MM.1S (cell line): Measurements from ENCODE around the gene ZNF280B.

ENCODE experiments used
- DNase-seq: peaks from one replicate; pipeline ENCODE4 v3.0.0-alpha.2; 2015
- H2AFZ ChIP-seq: fragments of 300-600 bp; sonication (generic); 2 replicates; pipeline ENCODE4 v1.6.0; 2016; ENCODE audit warnings: antibody characterized with exemption, low read length
- H3F3A ChIP-seq: fragments of 300-600 bp; sonication (generic); 2 replicates; pipeline ENCODE4 v1.6.1; 2016; ENCODE audit warnings: mild to moderate bottlenecking, antibody characterized with exemption, low read length, moderate library complexity, mixed read lengths; ENCODE audit not compliant: insufficient read depth
- H3K27ac ChIP-seq: fragments of 300-600 bp; sonication (generic); 2 replicates; pipeline ENCODE4 v1.5.1; 2016; ENCODE audit warnings: mild to moderate bottlenecking, low read length
- H3K27me3 ChIP-seq: fragments of 300-600 bp; sonication (generic); replicated peaks from 2 replicates; pipeline ENCODE4 v1.6.0; 2016; ENCODE audit warnings: low read length; ENCODE audit not compliant: insufficient read depth
- H3K36me3 ChIP-seq: fragments of 300-600 bp; sonication (generic); replicated peaks from 2 replicates; pipeline ENCODE4 v1.6.1; 2016; ENCODE audit warnings: mild to moderate bottlenecking, low read length, mixed read lengths; ENCODE audit not compliant: insufficient read depth
- H3K4me1 ChIP-seq: fragments of 300-600 bp; sonication (generic); 2 replicates; pipeline ENCODE4 v1.6.1; 2016; ENCODE audit warnings: low read length, mixed read lengths
- H3K4me2 ChIP-seq: fragments of 300-600 bp; sonication (generic); 2 replicates; pipeline ENCODE4 v1.6.0; 2016; ENCODE audit warnings: low read depth, low read length
- H3K4me3 ChIP-seq: fragments of 300-600 bp; sonication (generic); 2 replicates; pipeline ENCODE4 v1.5.1; 2016; ENCODE audit warnings: low read length, mixed read lengths
- H3K79me2 ChIP-seq: fragments of 300-600 bp; sonication (generic); 2 replicates; pipeline ENCODE4 v1.6.1; 2016; ENCODE audit warnings: mixed run types, low read length, mixed read lengths
- H3K9ac ChIP-seq: fragments of 300-600 bp; sonication (generic); 2 replicates; pipeline ENCODE4 v1.6.1; 2016; ENCODE audit warnings: low read length, mixed read lengths
- H3K9me2 ChIP-seq: fragments of 300-600 bp; sonication (generic); replicated peaks from 2 replicates; pipeline ENCODE4 v1.6.1; 2016; ENCODE audit warnings: mild to moderate bottlenecking, low read length, mixed read lengths; ENCODE audit not compliant: insufficient read depth
- H3K9me3 ChIP-seq: fragments of 300-600 bp; sonication (generic); replicated peaks from 2 replicates; pipeline ENCODE4 v1.6.1; 2016; ENCODE audit warnings: mild to moderate bottlenecking, low read length, mixed read lengths; ENCODE audit not compliant: insufficient read depth
- H4K20me1 ChIP-seq: fragments of 300-600 bp; sonication (generic); 2 replicates; pipeline ENCODE4 v1.6.1; 2016; ENCODE audit warnings: mild to moderate bottlenecking, low read length, moderate library complexity, mixed read lengths; ENCODE audit not compliant: insufficient read depth
- EZH2 ChIP-seq: fragments of 300-600 bp; sonication (generic); optimal IDR thresholded peaks from 2 replicates; pipeline ENCODE3; 2017; ENCODE audit warnings: low read depth, mild to moderate bottlenecking, antibody characterized with exemption, low read length, mixed read lengths
- EZH2phosphoT487 ChIP-seq: fragments of 300-600 bp; sonication (generic); IDR thresholded peaks from 2 replicates; pipeline ENCODE4 v1.6.1; 2018; ENCODE audit warnings: antibody characterized with exemption, low read length
- TF ChIP-seq, protein P1 (sequence below): fragments of 300-600 bp; sonication (generic); IDR thresholded peaks from 2 replicates; pipeline ENCODE4 v1.5.1; 2016; ENCODE audit warnings: antibody characterized with exemption, low read length, mixed read lengths

Gene ZNF280B

GRCh38 chr22:22555596-22555995, 47.1 kb upstream of the ZNF280B start:
- H3K36me3 ChIP-seq, result no peaks in the 10 kb centered on the region
- no peak for DNase-seq
- H3K4me3 ChIP-seq, result no peak overlapping the region
- no peak overlapping the region for H2AFZ ChIP-seq
- H3K9ac ChIP-seq, result no peak overlapping the region
- H3K27ac ChIP-seq, result no peak overlapping the region
- H3F3A ChIP-seq, result no peaks in the 10 kb centered on the region
- TF ChIP-seq EZH2, result no peak
- TF ChIP-seq, protein P1, sequence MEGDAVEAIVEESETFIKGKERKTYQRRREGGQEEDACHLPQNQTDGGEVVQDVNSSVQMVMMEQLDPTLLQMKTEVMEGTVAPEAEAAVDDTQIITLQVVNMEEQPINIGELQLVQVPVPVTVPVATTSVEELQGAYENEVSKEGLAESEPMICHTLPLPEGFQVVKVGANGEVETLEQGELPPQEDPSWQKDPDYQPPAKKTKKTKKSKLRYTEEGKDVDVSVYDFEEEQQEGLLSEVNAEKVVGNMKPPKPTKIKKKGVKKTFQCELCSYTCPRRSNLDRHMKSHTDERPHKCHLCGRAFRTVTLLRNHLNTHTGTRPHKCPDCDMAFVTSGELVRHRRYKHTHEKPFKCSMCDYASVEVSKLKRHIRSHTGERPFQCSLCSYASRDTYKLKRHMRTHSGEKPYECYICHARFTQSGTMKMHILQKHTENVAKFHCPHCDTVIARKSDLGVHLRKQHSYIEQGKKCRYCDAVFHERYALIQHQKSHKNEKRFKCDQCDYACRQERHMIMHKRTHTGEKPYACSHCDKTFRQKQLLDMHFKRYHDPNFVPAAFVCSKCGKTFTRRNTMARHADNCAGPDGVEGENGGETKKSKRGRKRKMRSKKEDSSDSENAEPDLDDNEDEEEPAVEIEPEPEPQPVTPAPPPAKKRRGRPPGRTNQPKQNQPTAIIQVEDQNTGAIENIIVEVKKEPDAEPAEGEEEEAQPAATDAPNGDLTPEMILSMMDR, result no peak
- no peak for TF ChIP-seq EZH2phosphoT487
- no peaks in the 10 kb centered on the region for H3K27me3 ChIP-seq
- H3K4me1 ChIP-seq, result peaks cover 3% of the 10 kb centered on the region; the same call in 1 of the 2 replicates
- H3K9me2 ChIP-seq, result no peaks in the 10 kb centered on the region
- no peaks in the 10 kb centered on the region for H3K9me3 ChIP-seq
- no peaks in the 10 kb centered on the region for H4K20me1 ChIP-seq
- H3K4me2 ChIP-seq, result no peak overlapping the region
- H3K79me2 ChIP-seq, result no peaks in the 10 kb centered on the region

GRCh38 chr22:22554587-22555284, 46.2 kb upstream of the ZNF280B start:
- TF ChIP-seq, protein P1, result no peak
- TF ChIP-seq EZH2phosphoT487 (no peak), EZH2 (no peak)
- no peak overlapping the region for H3K27ac ChIP-seq
- H3K4me1 ChIP-seq, result peaks cover 3% of the 10 kb centered on the region; the same call in 1 of the 2 replicates
- H2AFZ ChIP-seq, result no peak overlapping the region
- no peaks in the 10 kb centered on the region for H3K36me3 ChIP-seq
- no peaks in the 10 kb centered on the region for H3F3A ChIP-seq
- H3K79me2 ChIP-seq, result no peaks in the 10 kb centered on the region
- no peak overlapping the region for H3K9ac ChIP-seq
- H3K4me2 ChIP-seq, result no peak overlapping the region
- DNase-seq, result no peak
- H3K27me3 ChIP-seq, result no peaks in the 10 kb centered on the region
- H4K20me1 ChIP-seq, result no peaks in the 10 kb centered on the region
- H3K4me3 ChIP-seq, result no peak overlapping the region
- no peaks in the 10 kb centered on the region for H3K9me3 ChIP-seq
- H3K9me2 ChIP-seq, result no peaks in the 10 kb centered on the region

DNA sequence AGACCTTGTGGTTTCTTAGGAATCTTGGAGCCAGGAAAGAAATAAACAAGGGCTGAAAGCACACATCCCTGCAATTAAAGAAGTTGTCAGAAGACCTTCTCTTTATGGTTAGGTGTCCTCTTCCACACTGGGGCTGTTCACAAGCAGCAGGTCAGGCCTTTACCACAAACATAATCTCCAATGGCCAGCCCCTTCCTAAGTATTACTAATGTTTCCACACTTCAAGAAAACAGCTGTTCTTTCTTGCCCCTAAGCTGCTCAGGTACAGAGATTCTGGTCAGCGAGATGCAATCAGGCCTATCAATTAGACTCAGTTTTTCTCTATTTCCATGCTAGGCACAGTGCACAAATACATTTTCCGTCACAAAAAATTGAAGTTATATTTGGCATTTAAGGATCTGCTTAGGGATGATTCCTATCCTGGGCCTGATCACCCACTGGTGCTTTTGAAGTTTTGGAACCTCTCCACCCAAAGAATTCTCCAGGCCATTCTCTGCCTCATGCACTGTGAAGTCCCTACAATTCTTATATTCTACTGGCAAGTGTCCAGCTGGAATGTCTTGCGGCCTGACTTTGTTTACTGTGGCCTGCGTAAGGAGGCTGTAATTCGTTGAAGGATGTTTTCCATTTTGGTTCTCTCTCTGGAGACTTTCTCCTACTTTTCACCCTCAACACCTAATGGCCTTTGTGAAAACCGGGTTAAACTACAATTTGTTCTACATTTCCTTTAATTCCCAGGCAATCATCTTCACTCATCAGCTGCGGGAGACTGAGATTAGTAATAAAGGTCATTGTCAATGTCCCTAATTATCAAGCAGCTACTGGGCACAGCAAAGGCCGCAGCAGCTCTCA, 45.4 kb upstream of the ZNF280B start:
- Histone ChIP-seq H3K79me2 (no peaks in the 10 kb centered on the region), H3K27me3 (no peaks in the 10 kb centered on the region), H4K20me1 (no peaks in the 10 kb centered on the region)

More for the DNA sequence above, 45.4 kb upstream of the ZNF280B start:
- H3K9ac ChIP-seq, result no peak overlapping the region
- H3K36me3 ChIP-seq, result no peaks in the 10 kb centered on the region
- no peaks in the 10 kb centered on the region for H3F3A ChIP-seq
- no peak overlapping the region for H3K4me3 ChIP-seq
- no peak overlapping the region for H2AFZ ChIP-seq
- H3K4me1 ChIP-seq, result no peaks in the 10 kb centered on the region
- H3K9me3 ChIP-seq, result no peaks in the 10 kb centered on the region
- no peak overlapping the region for H3K4me2 ChIP-seq
- DNase-seq, result no peak
- TF ChIP-seq EZH2 (no peak), EZH2phosphoT487 (no peak)
- TF ChIP-seq, protein P1, result no peak
- H3K27ac ChIP-seq, result no peak overlapping the region
- H3K9me2 ChIP-seq, result no peaks in the 10 kb centered on the region
